Mesothelial cell of epicardium (in vitro differentiated cells): ENCODE measurements around the gene SLC9C1. TPM values are rescaled to one million over a fixed set of nuclear protein-coding genes. Genes with fewer than 3 reads are reported as not detected.

Experiments
- DNase-seq, 2 experiments: peaks; one replicate each; pipeline ENCODE4 v3.0.0; 2021; ENCODE audit warnings: low spot score in 2 of 2; ENCODE audit not compliant: unreplicated experiment in 2 of 2
- H3K27ac Mint-ChIP-seq: 2 replicates; pipeline ENCODE4 v1.8.0; 2021; ENCODE audit warnings: mixed read lengths
- H3K27me3 Mint-ChIP-seq: 2 replicates; pipeline ENCODE4 v1.8.0; 2021; ENCODE audit warnings: low read depth, mixed read lengths
- H3K36me3 Mint-ChIP-seq: 2 replicates; pipeline ENCODE4 v1.8.0; 2021; ENCODE audit warnings: mixed read lengths
- H3K4me1 Mint-ChIP-seq: 2 replicates; pipeline ENCODE4 v1.8.0; 2021; ENCODE audit warnings: mixed read lengths
- H3K4me3 Mint-ChIP-seq: 2 replicates; pipeline ENCODE4 v1.8.0; 2021; ENCODE audit warnings: mild to moderate bottlenecking, moderate library complexity, mixed read lengths
- H3K9me3 Mint-ChIP-seq: 2 replicates; pipeline ENCODE4 v1.8.0; 2021; ENCODE audit warnings: mixed read lengths
- CTCF ChIP-seq: fragments of 200-600 bp; sonication (generic); IDR thresholded peaks from one replicate; pipeline ENCODE4 v1.5.0; 2021; ENCODE audit warnings: antibody characterized with exemption; ENCODE audit not compliant: unreplicated experiment
- total RNA-seq: library from RNA; stranded (reverse); gene quantifications from 3 replicates; pipeline ENCODE4 v1.2.1, GENCODE V29; 2021

Gene SLC9C1
- total RNA-seq, 1 donor from 2014 or later: 0.69 TPM

GRCh38 chr3:112247900-112248299 lies 46.1 kb downstream of the SLC9C1 start:
- Mint-ChIP-seq H3K4me3 (no peak overlapping the region), H3K27me3 (peaks cover 10% of the 10 kb centered on the region), H3K36me3 (no peaks in the 10 kb centered on the region), H3K4me1 (no peaks in the 10 kb centered on the region), H3K9me3 (peaks cover 7% of the 10 kb centered on the region), H3K27ac (no peak overlapping the region)
- no peak for TF ChIP-seq CTCF
- DNase-seq: no peak

DNA sequence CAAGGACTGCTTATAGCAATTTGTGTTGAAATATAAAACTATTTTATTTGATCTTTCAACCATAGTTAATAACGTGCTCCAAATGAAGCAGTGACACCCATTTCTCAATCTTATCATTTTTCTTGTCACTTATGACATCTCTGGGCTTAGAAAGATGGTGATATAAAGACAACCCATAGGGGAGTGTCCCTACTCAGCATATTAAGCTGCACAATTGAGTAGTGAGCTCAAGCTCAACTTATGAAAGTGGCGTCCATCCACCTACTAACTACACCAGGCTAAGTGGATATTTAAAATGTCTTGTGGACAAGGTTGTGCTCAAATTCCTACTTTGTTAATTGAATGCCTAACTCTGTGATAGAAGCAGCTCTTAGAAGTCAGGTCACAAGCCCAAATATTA lies 46.7 kb downstream of the SLC9C1 start:
- Mint-ChIP-seq H3K27ac (no peak overlapping the region), H3K4me3 (no peak overlapping the region), H3K27me3 (peaks cover 10% of the 10 kb centered on the region), H3K36me3 (no peaks in the 10 kb centered on the region), H3K9me3 (peaks cover 7% of the 10 kb centered on the region), H3K4me1 (no peaks in the 10 kb centered on the region)
- DNase-seq: no peak
- no peak for TF ChIP-seq CTCF

DNA sequence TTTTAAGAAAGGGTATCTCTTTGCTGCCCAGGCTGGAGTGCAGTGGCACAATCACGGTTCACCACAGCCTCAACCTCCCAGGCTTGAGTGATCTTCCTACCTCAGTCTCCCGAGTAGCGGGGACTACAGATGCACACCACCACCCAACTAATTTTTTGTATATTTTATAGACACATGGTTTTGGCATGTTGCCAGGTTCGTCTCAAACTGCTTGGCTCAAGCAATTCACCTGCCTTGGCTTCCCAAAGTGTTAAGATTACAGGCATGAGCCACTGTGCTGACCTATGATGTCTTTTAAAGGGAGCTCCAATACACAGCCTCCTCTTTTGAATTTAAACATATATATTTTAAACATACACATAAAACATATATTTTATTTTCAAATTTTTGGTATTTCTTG lies 60.9 kb downstream of the SLC9C1 start:
- Mint-ChIP-seq H3K9me3 (peaks cover 18% of the 10 kb centered on the region), H3K27ac (no peak overlapping the region), H3K4me3 (no peak overlapping the region), H3K27me3 (peaks cover 12% of the 10 kb centered on the region), H3K36me3 (no peaks in the 10 kb centered on the region), H3K4me1 (no peaks in the 10 kb centered on the region)
- TF ChIP-seq CTCF: no peak
- DNase-seq: no peak

- H3K36me3 Mint-ChIP-seq: no peaks in the 10 kb centered on the region
- DNase-seq: no peak
- no peak for TF ChIP-seq CTCF
- H3K27me3 Mint-ChIP-seq: peaks cover 12% of the 10 kb centered on the region
- H3K4me1 Mint-ChIP-seq: no peaks in the 10 kb centered on the region
- peaks cover 26% of the 10 kb centered on the region for H3K9me3 Mint-ChIP-seq
- no peak overlapping the region for H3K4me3 Mint-ChIP-seq
- no peak overlapping the region for H3K27ac Mint-ChIP-seq
Measured at GRCh38 chr3:112231727-112232126, 62.3 kb downstream of the SLC9C1 start.

GRCh38 chr3:112230033-112230432 lies 64.0 kb downstream of the SLC9C1 start:
- no peak for TF ChIP-seq CTCF
- Mint-ChIP-seq H3K4me3 (no peak overlapping the region), H3K9me3 (peaks cover 40% of the 10 kb centered on the region), H3K36me3 (no peaks in the 10 kb centered on the region), H3K27me3 (peaks cover 12% of the 10 kb centered on the region), H3K27ac (no peak overlapping the region), H3K4me1 (no peaks in the 10 kb centered on the region)
- no peak for DNase-seq

- H3K9me3 Mint-ChIP-seq: peaks cover 49% of the 10 kb centered on the region
- peaks cover 12% of the 10 kb centered on the region for H3K27me3 Mint-ChIP-seq
- no peak for DNase-seq
- TF ChIP-seq CTCF: no peak
- no peaks in the 10 kb centered on the region for H3K4me1 Mint-ChIP-seq
- H3K27ac Mint-ChIP-seq: no peak overlapping the region
- H3K4me3 Mint-ChIP-seq: no peak overlapping the region
- no peaks in the 10 kb centered on the region for H3K36me3 Mint-ChIP-seq
Measured at GRCh38 chr3:112228786-112229185, 65.2 kb downstream of the SLC9C1 start.
